ENCODE results near the gene PRRX1.

The PRRX1 gene

GRCh38 chr1:170664093-170664827 is at the start of gene PRRX1:
Gene PRRX1, plus strand, starts transcription at chr1:170664131. Its CDS starts 88 bp downstream, at chr1:170664219.
- DNase-seq (ENCODE audit: low spot score), result no peak

- no peak for DNase-seq (ENCODE audit: low spot score)
These were observed 46.2 kb upstream of the PRRX1 start for GRCh38 chr1:170617591-170618330.

- DNase-seq (ENCODE audit: low spot score), result peak; percentile 7
These were observed 45.5 kb upstream of the PRRX1 start for GRCh38 chr1:170618421-170618820.

GRCh38 chr1:170619241-170620028 is 44.5 kb upstream of the PRRX1 start:
- no peak for DNase-seq (ENCODE audit: low spot score)

GRCh38 chr1:170620164-170620563 is 43.8 kb upstream of the PRRX1 start:
- no peak for DNase-seq (ENCODE audit: low spot score)

GRCh38 chr1:170623171-170623570 is 40.8 kb upstream of the PRRX1 start:
- no peak for DNase-seq (ENCODE audit: low spot score)

- no peak for DNase-seq (ENCODE audit: low spot score)
These were observed 39.8 kb upstream of the PRRX1 start for GRCh38 chr1:170624146-170624545.

GRCh38 chr1:170630977-170631376 is 33.0 kb upstream of the PRRX1 start:
- DNase-seq (ENCODE audit: low spot score), result no peak

- DNase-seq (ENCODE audit: low spot score), result no peak
These were observed 29.6 kb upstream of the PRRX1 start for GRCh38 chr1:170634293-170634692.

- no peak for DNase-seq (ENCODE audit: low spot score)
These were observed 29.0 kb upstream of the PRRX1 start for GRCh38 chr1:170634824-170635410.

GRCh38 chr1:170640581-170640980 is 23.4 kb upstream of the PRRX1 start:
- no peak for DNase-seq (ENCODE audit: low spot score)

- DNase-seq (ENCODE audit: low spot score), result no peak
These were observed 6.6 kb upstream of the PRRX1 start for GRCh38 chr1:170657275-170657853.

- no peak for DNase-seq (ENCODE audit: low spot score)
These were observed 4.4 kb upstream of the PRRX1 start for GRCh38 chr1:170659399-170660035.

- DNase-seq (ENCODE audit: low spot score), result no peak
These were observed 3.6 kb upstream of the PRRX1 start for GRCh38 chr1:170660281-170660713.

GRCh38 chr1:170660871-170661645 is 2.9 kb upstream of the PRRX1 start:
- DNase-seq (ENCODE audit: low spot score), result no peak

GRCh38 chr1:170661646-170662411 is 2.1 kb upstream of the PRRX1 start:
- DNase-seq (ENCODE audit: low spot score), result no peak

GRCh38 chr1:170662561-170663403 is 1.1 kb upstream of the PRRX1 start:
- DNase-seq (ENCODE audit: low spot score), result no peak

GRCh38 chr1:170663404-170664092 is 383 bp upstream of the PRRX1 start:
- DNase-seq (ENCODE audit: low spot score), result no peak
